Colonic mucosa (tissue), 4 donors: ENCODE measurements around the gene MAML2. TPM values are rescaled to one million over a fixed set of nuclear protein-coding genes. Genes with fewer than 3 reads are reported as not detected.
A peak's percentile ranks its signal among the peaks of the same experiment; 100 is the strongest.

Experiments
- DNase-seq: peaks from one replicate; pipeline ENCODE4 v3.0.0-alpha.2; 2020
- H3K27ac ChIP-seq: fragments of 200-600 bp; one replicate; pipeline ENCODE4 v1.8.0; 2021
- H3K27me3 ChIP-seq: fragments of 200-600 bp; one replicate; pipeline ENCODE4 v1.8.0; 2021
- H3K36me3 ChIP-seq: fragments of 200-600 bp; one replicate; pipeline ENCODE4 v1.8.0; 2021
- H3K4me1 ChIP-seq: fragments of 200-600 bp; one replicate; pipeline ENCODE4 v1.8.0; 2021; ENCODE audit warnings: mild to moderate bottlenecking
- H3K4me3 ChIP-seq: fragments of 200-600 bp; one replicate; pipeline ENCODE4 v1.8.0; 2021
- H3K9ac ChIP-seq, 2 donors: one replicate each; pipeline ENCODE4 v1.7.0; 2013; ENCODE audit warnings: control low read depth in 2 of 2, low read depth in 2 of 2, low read length in 2 of 2
- H3K9me3 ChIP-seq: fragments of 200-600 bp; one replicate; pipeline ENCODE4 v1.8.0; 2021
- CTCF ChIP-seq: fragments of 200-600 bp; IDR thresholded peaks from one replicate; pipeline ENCODE4 v1.8.0; 2022; ENCODE audit warnings: antibody characterized with exemption, mild to moderate bottlenecking
- intact Hi-C: fragments of 100-400 bp; cut with DNase I; formaldehyde crosslinking; loops from one replicate; pipeline ENCODE4 v1.14.1; 2022
- total RNA-seq, 2 donors: library from RNA; stranded (reverse); fragmentation: NEBNext Ultra II Directional in 1 of 2; extraction: Animal tissue kit (Norgen Biotek cat#: 25700) in 1 of 2; gene quantifications; one replicate each; pipeline ENCODE4 v1.2.1, GENCODE V29; 2021
- donor health status: healthy.
- donor health status: DM: no; HTN: no; CAD: no.
- donor health status: DM: no; HTN: no; CAD: no.

Gene MAML2
- total RNA-seq, 2 donors from 2014 or later, result 10.4 to 11.0 TPM

GRCh38 chr11:96282625-96283220, 60.3 kb downstream of the MAML2 start:
- TF ChIP-seq CTCF, result no peak
- no peaks in the 10 kb centered on the region for H3K36me3 ChIP-seq
- H3K27ac ChIP-seq, result no peak overlapping the region
- H3K4me1 ChIP-seq, result peaks cover 3% of the 10 kb centered on the region
- no peak overlapping the region for H3K4me3 ChIP-seq
- no peaks in the 10 kb centered on the region for H3K27me3 ChIP-seq
- intact Hi-C loops, result no loop called here
- H3K9ac ChIP-seq, result no peak overlapping the region
- no peak for DNase-seq
- no peaks in the 10 kb centered on the region for H3K9me3 ChIP-seq

- intact Hi-C loops, result no loop called here
- Histone ChIP-seq H3K27ac (no peak overlapping the region), H3K9me3 (no peaks in the 10 kb centered on the region)
Measured at GRCh38 chr11:96280444-96280843, 62.6 kb downstream of the MAML2 start.

DNA sequence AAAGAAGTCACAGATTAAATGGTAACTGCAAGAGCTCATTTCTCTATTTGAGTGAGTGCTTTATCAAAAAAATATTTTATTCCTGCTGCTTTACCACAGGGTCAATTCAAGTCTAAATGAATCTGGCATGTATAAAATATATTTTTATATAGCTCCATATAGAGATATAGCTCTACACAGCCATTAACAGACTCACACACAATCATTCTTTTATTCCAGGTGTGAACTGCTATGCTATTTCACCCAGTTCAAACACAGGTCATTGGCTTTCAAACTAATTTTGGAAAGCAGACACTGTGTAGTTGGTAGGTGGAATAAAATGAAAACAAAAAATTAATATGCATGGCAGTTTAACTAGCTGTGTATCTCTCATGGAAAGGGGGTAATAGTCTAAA, 63.1 kb downstream of the MAML2 start:
- Histone ChIP-seq H3K9me3 (no peaks in the 10 kb centered on the region), H3K4me1 (peaks cover 3% of the 10 kb centered on the region), H3K36me3 (no peaks in the 10 kb centered on the region), H3K27me3 (no peaks in the 10 kb centered on the region), H3K4me3 (no peak overlapping the region), H3K9ac (no peak overlapping the region), H3K27ac (peak overlapping the region; percentile 39)
- no peak for TF ChIP-seq CTCF
- intact Hi-C loops, result no loop called here
- no peak for DNase-seq

More at GRCh38 chr11:96280444-96280843, 62.6 kb downstream of the MAML2 start:
- no peak for DNase-seq
- no peak for TF ChIP-seq CTCF
- H3K27me3 ChIP-seq, result no peaks in the 10 kb centered on the region
- H3K4me3 ChIP-seq, result no peak overlapping the region
- no peak overlapping the region for H3K9ac ChIP-seq
- H3K36me3 ChIP-seq, result no peaks in the 10 kb centered on the region
- peaks cover 3% of the 10 kb centered on the region for H3K4me1 ChIP-seq

DNA sequence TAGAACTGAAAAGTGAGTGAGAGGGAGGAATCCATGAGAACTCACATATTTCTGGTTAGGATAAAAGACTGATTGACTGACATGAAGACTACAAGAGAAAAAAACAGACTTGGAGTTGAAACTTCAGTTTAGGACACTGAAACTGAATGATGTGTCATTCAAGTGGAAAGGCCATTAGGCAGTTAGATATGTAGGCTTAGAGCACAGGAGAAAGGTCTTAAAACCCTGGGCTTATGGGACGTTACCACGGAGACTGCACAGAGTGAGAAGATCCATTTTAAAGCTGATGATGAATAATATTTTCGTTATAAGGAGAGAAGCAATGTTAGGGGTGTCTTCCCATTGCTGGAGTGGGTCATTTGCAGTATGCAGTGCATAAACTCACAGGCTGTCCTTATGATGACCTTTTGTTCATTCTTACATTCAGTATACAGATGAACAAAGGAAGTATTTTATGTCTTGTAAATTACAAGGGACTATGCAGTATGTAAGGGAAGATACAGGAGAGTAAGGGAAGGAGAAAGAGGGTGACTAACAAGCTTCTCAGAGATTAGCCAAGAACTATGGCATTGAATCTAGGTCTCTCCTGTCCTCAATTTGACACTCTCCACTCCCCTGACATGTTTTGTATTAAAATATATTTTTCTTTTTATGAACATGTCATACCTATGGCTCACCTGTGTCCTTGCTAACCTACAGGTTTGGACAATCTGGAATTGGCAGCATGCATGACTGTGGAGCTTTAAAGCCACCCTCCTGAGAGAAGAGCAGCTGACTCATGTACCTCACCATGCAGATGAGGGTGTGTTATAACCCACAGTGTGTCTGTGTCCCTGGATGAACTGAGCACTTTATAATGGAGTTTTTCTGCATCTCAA, 63.7 kb downstream of the MAML2 start:
- intact Hi-C loops, result no loop called here
- TF ChIP-seq CTCF, result no peak
- Histone ChIP-seq H3K27me3 (no peaks in the 10 kb centered on the region), H3K4me3 (no peak overlapping the region), H3K9me3 (no peaks in the 10 kb centered on the region), H3K9ac (peak overlapping the region in 1 of 2 donors; percentile 44), H3K4me1 (peaks cover 3% of the 10 kb centered on the region), H3K27ac (peak overlapping the region; percentile 39), H3K36me3 (no peaks in the 10 kb centered on the region)
- DNase-seq, result peak; percentile 46

- TF ChIP-seq CTCF, result no peak
- Histone ChIP-seq H3K9me3 (no peaks in the 10 kb centered on the region), H3K36me3 (no peaks in the 10 kb centered on the region), H3K27ac (peak overlapping the region; percentile 5), H3K27me3 (no peaks in the 10 kb centered on the region), H3K9ac (peak overlapping the region in 1 of 2 donors; percentile 60), H3K4me3 (no peak overlapping the region), H3K4me1 (peaks cover 3% of the 10 kb centered on the region)
- DNase-seq, result no peak
- intact Hi-C loops, result no loop called here
Measured at GRCh38 chr11:96278039-96278897, 64.7 kb downstream of the MAML2 start.
